Testis (tissue), 2 donors: Measurements from ENCODE around the gene TMED10.

Experiments
- CTCF ChIP-seq, 3 experiments: fragments of 450-650 bp in 2 of 3; fragments of 200-600 bp in 1 of 3; sonication (generic) in 1 of 3; IDR thresholded peaks; one replicate each; pipeline ENCODE4 v1.5.1; 2016 to 2019; ENCODE audit warnings: antibody characterized with exemption in 3 of 3, mild to moderate bottlenecking in 2 of 3, moderate library complexity in 1 of 3
- POLR2A ChIP-seq: fragments of 450-650 bp; IDR thresholded peaks from one replicate; pipeline ENCODE4 v1.6.1; 2017; ENCODE audit warnings: antibody characterized with exemption, mild to moderate bottlenecking, moderate library complexity

GRCh38 chr14:75081660-75082229 lies 94.7 kb downstream of the TMED10 start:
- no peak for TF ChIP-seq CTCF (IDR thresholded peaks at IDR 0.05)
- no peak for TF ChIP-seq POLR2A
